K562 (cell line): ENCODE measurements around the gene UBE2N. TPM values are rescaled to one million over a fixed set of nuclear protein-coding genes. Genes with fewer than 3 reads are reported as not detected.

Experiments used
- ATAC-seq: fragments of 200-7000 bp; cut with Tn5 transposase; 3 replicates; pipeline ENCODE4 v1.9.1; 2020; ENCODE audit warnings: moderate library complexity
- BruUV-seq: library from RNA; stranded (reverse); fragments of 400-500 nt; replicated peaks from 2 replicates; lab custom pipeline; 2021; lab: Mats Ljungman, UMichigan
- CTCF ChIA-PET: fragments of 300-600 bp; formaldehyde crosslinking; extraction: SDS; loops from one replicate; lab custom pipeline; 2021; ENCODE audit warnings: low intra/inter-chr PET ratio; lab: Yijun Ruan, JAX
- POLR2A ChIA-PET: fragments of 300-600, 350-650 bp; sonication (Branson Sonifier 250); formaldehyde crosslinking; extraction: SDS; loops from one replicate; lab custom pipeline; 2021; ENCODE audit warnings: antibody characterized with exemption, inconsistent platforms; lab: Yijun Ruan, JAX
- DNase-seq, 4 experiments: peaks; one replicate each; pipeline versions ENCODE4 v3.0.0 to v3.0.0-alpha.2; 2011 to 2018; ENCODE audit warnings: low spot score in 3 of 4, mixed read lengths in 3 of 4; ENCODE audit errors: extremely low read depth in 1 of 4
- FAIRE-seq: peaks from 2 replicates; lab custom pipeline; 2011; peaks lifted over from hg19 to GRCh38; lab: Jason Lieb, UNC
- H2AFZ ChIP-seq: 2 replicates; pipeline ENCODE4 v1.6.0; 2011; ENCODE audit warnings: low read depth, low read length, control low read depth, inconsistent platforms
- H3K27ac ChIP-seq: fragments of 200-600 bp; 3 replicates; pipeline ENCODE4 v1.8.0; 2011; ENCODE audit warnings: low read depth, mild to moderate bottlenecking, control low read depth, inconsistent platforms, low read length, moderate library complexity, mixed read lengths; ENCODE audit errors: extremely low read depth
- H3K27me3 ChIP-seq, 2 experiments: fragments of 300-600 bp in 1 of 2; 2 replicates in 1 of 2; 3 replicates in 1 of 2; pipeline versions ENCODE4 v1.6.0 to v1.8.0; 2011; ENCODE audit warnings: inconsistent platforms in 2 of 2, low read length in 2 of 2, mild to moderate bottlenecking in 1 of 2, mixed read lengths in 1 of 2, moderate library complexity in 1 of 2; ENCODE audit not compliant: control insufficient read depth in 2 of 2, insufficient read depth in 2 of 2
- H3K36me3 ChIP-seq: fragments of 300-600 bp; 3 replicates; pipeline ENCODE4 v1.8.0; 2011; ENCODE audit warnings: mild to moderate bottlenecking, low read length, inconsistent platforms; ENCODE audit not compliant: control insufficient read depth, insufficient read depth
- H3K4me1 ChIP-seq, 2 experiments: fragments of 200-600 bp in 1 of 2; replicated peaks in 1 of 2; 2 replicates in 1 of 2; 3 replicates in 1 of 2; pipeline versions ENCODE4 v1.5.1 to v1.8.0; 2011; ENCODE audit warnings: inconsistent platforms in 2 of 2, low read length in 2 of 2, mild to moderate bottlenecking in 1 of 2, mixed read lengths in 1 of 2, moderate library complexity in 1 of 2; ENCODE audit not compliant: control insufficient read depth in 2 of 2, insufficient read depth in 2 of 2
- H3K4me2 ChIP-seq: 2 replicates; pipeline ENCODE4 v1.6.1; 2011; ENCODE audit warnings: low read length, control low read depth, inconsistent platforms, mixed read lengths; ENCODE audit not compliant: insufficient read depth
- H3K4me3 ChIP-seq: fragments of 200-600 bp; sonication (generic), shearing (Covaris generic); 2 replicates; pipeline ENCODE4 v1.5.1; 2016; ENCODE audit warnings: control low read depth, inconsistent platforms
- H3K79me2 ChIP-seq: fragments of 200-600 bp; 3 replicates; pipeline ENCODE4 v1.8.0; 2011; ENCODE audit warnings: low read length, inconsistent platforms; ENCODE audit not compliant: control insufficient read depth, insufficient read depth
- H3K9ac ChIP-seq, 2 experiments: 2 replicates each; pipeline versions ENCODE4 v1.6.0 to v1.6.1; 2011; ENCODE audit warnings: low read depth in 2 of 2, low read length in 2 of 2, control low read depth in 1 of 2, inconsistent platforms in 1 of 2, mild to moderate bottlenecking in 1 of 2, mixed read lengths in 1 of 2; ENCODE audit not compliant: insufficient read depth in 1 of 2
- H3K9me1 ChIP-seq: one replicate; pipeline ENCODE4 v1.6.0; 2011; ENCODE audit warnings: inconsistent platforms, mild to moderate bottlenecking, low read length, moderate library complexity; ENCODE audit not compliant: control insufficient read depth, insufficient read depth
- H3K9me3 ChIP-seq: replicated peaks from 2 replicates; pipeline ENCODE4 v1.5.1; 2011; ENCODE audit warnings: low read depth, low read length, inconsistent platforms; ENCODE audit not compliant: control insufficient read depth, insufficient read depth
- H4K20me1 ChIP-seq: replicated peaks from 2 replicates; pipeline ENCODE4 v1.6.1; 2011; ENCODE audit warnings: low read length, inconsistent platforms, mixed read lengths; ENCODE audit not compliant: control insufficient read depth, insufficient read depth
- ARID1B ChIP-seq: fragments of 450-650 bp; IDR thresholded peaks from 2 replicates; pipeline ENCODE4 v1.6.1; 2016; ENCODE audit warnings: antibody characterized with exemption, mild to moderate bottlenecking, inconsistent platforms
- CHCHD3 ChIP-seq: fragments of 250-450 bp; sonication (Bioruptor Pico); IDR thresholded peaks from 2 replicates; pipeline ENCODE4 v2.1.2; 2022; ENCODE audit warnings: mild to moderate bottlenecking
- DNMT1 ChIP-seq: fragments of 450-650 bp; IDR thresholded peaks from 2 replicates; pipeline ENCODE4 v1.6.1; 2016; ENCODE audit warnings: antibody characterized with exemption, mild to moderate bottlenecking
- LEF1 ChIP-seq: fragments of 450-650 bp; IDR thresholded peaks from 2 replicates; pipeline ENCODE4 v1.6.1; 2016; ENCODE audit warnings: mild to moderate bottlenecking
- RAD21 ChIP-seq, 2 experiments: fragments of 250-450 bp in 1 of 2; fragments of 450-650 bp in 1 of 2; sonication (Bioruptor Pico) in 1 of 2; formaldehyde crosslinking in 1 of 2; IDR thresholded peaks in 1 of 2; conservative IDR thresholded peaks in 1 of 2; 2 replicates each; pipeline versions ENCODE4 v1.4.0 to v1.8.0; 2020 to 2022; ENCODE audit warnings: mild to moderate bottlenecking in 2 of 2, moderate library complexity in 1 of 2
- REST ChIP-seq, 2 experiments: fragments of 450-650 bp; formaldehyde crosslinking in 1 of 2; IDR thresholded peaks; 2 replicates each; pipeline versions ENCODE4 v1.4.0 to v1.6.1; 2014 to 2020; ENCODE audit warnings: mild to moderate bottlenecking in 2 of 2, borderline replicate concordance in 1 of 2, low read depth in 1 of 2
- SNIP1 ChIP-seq: fragments of 450-650 bp; IDR thresholded peaks from 2 replicates; pipeline ENCODE4 v1.7.1; 2017; ENCODE audit warnings: low read depth, mild to moderate bottlenecking
- STAT6 ChIP-seq: sonication (generic); formaldehyde crosslinking; IDR thresholded peaks from 2 replicates; pipeline ENCODE4 v1.8.1; 2023; ENCODE audit warnings: mild to moderate bottlenecking, missing genetic modification reagents
- TARDBP ChIP-seq: fragments of 450-650 bp; IDR thresholded peaks from 2 replicates; pipeline ENCODE4 v1.6.1; 2016
- TCF7L2 ChIP-seq: fragments of 150-350 bp; IDR thresholded peaks from 2 replicates; pipeline ENCODE4 v1.6.1; 2016; ENCODE audit warnings: low read depth, mild to moderate bottlenecking, low read length, moderate library complexity
- ZBED1 ChIP-seq: IDR thresholded peaks from 2 replicates; pipeline ENCODE4 v1.6.1; 2014
- WGBS: fragments of 100-300 bp; shearing (Covaris generic); methylation state at CpG from one replicate; pipeline ENCODE4 v1.1.6; 2016; ENCODE audit warnings: low coverage, mixed read lengths; ENCODE audit not compliant: insufficient coverage; ENCODE audit errors: missing lambda C conversion rate; 5-methylcytosine and 5-hydroxymethylcytosine counted together
- in situ Hi-C: fragments of 300-500 bp; cut with MboI; formaldehyde crosslinking; loops from 4 replicates; pipeline ENCODE4 v1.15.0; 2018; ENCODE audit warnings: inconsistent platforms, mixed read lengths
- intact Hi-C: fragments of 100-400 bp; cut with micrococcal nuclease; formaldehyde crosslinking; loops from 2 replicates; pipeline ENCODE4 v1.14.2; 2022
- polyA plus RNA-seq, 8 experiments: library from polyadenylated mRNA; depleted of rRNA in 4 of 8; stranded (reverse) in 5 of 8; unstranded in 3 of 8; fragments of >200 nt; fragmentation: Nextera tagmentation in 2 of 8; fragmentation: Illumina TruSeq in 1 of 8; extraction: Ambion mirVana in 2 of 8; extraction: Trizol in 1 of 8; gene quantifications; 2 replicates each; pipeline versions ENCODE4 v1.2.1 to v1.2.3, GENCODE V29; 2011 to 2014; ENCODE audit warnings: inconsistent platforms in 1 of 8, missing spikeins in 1 of 8
- total RNA-seq, 7 experiments: library from RNA; depleted of rRNA in 6 of 7; stranded (reverse); fragments of >200 nt in 6 of 7; fragmentation: Illumina TruSeq in 2 of 7; extraction: Trizol in 2 of 7; gene quantifications; 2 replicates each; pipeline versions ENCODE4 v1.2.1 to v1.2.3, GENCODE V29; 2011 to 2021; ENCODE audit warnings: low replicate concordance in 1 of 7

The UBE2N gene
- total and polyA plus RNA-seq, 9 of the 15 experiments (the other 6 are each of a cell fraction or from before 2014, with no cell fraction given), result 189 to 826 (median 260) TPM

GRCh38 chr12:93376436-93377251 is 65.1 kb downstream of the UBE2N start:
- peak overlapping the region; percentile 97 for H3K4me3 ChIP-seq
- peaks cover 21% of the 10 kb centered on the region for H3K36me3 ChIP-seq
- H2AFZ ChIP-seq, result peak overlapping the region; percentile 90
- FAIRE-seq (peak; percentile 86), DNase-seq (peak in 2 of 4 experiments; percentile 59 to 90), ATAC-seq (peak; percentile 60)
- peak overlapping the region; percentile 85 to 87 for H3K9ac ChIP-seq
- H3K9me3 ChIP-seq, result no peaks in the 10 kb centered on the region
- H3K4me1 ChIP-seq, result peaks cover 17 to 18% of the 10 kb centered on the region in 2 experiments; a peak in 4 of 5 replicates
- no peaks in the 10 kb centered on the region for H3K27me3 ChIP-seq
- BruUV-seq, result no TSS peak
- peaks cover 33% of the 10 kb centered on the region for H4K20me1 ChIP-seq
- peaks cover 89% of the 10 kb centered on the region for H3K79me2 ChIP-seq
- intact Hi-C loops, result loop anchor here (1.0 to 5.0 kb wide), 2 partner anchors 60 to 279 kb away; no protein-coding TSS in a partner anchor
- WGBS, result 4% methylated on average over 10 of the region's 10 CpGs
- H3K27ac ChIP-seq, result peak overlapping the region; percentile 84
- no peaks in the 10 kb centered on the region for H3K9me1 ChIP-seq
- ChIA-PET POLR2A (interaction anchor here (0.6 to 2.1 kb wide), 16 partner anchors 7 to 1232 kb away, joined by 3 to 17 read pairs (median 3); partner anchors contain the start of gene EEA1), CTCF (no interaction called here)
- peak overlapping the region; percentile 100 for H3K4me2 ChIP-seq
- in situ Hi-C loops, result no loop called here
- TF ChIP-seq CHCHD3 (CRISPR knock-in tag) (no peak), TARDBP (no peak), LEF1 (no peak), STAT6 (CRISPR knock-in tag) (no peak), ARID1B (peak; percentile 23; the same call in 1 of the 2 replicates), TCF7L2 (no peak), REST (IDR thresholded peaks at IDR 0.05; ENCODE audit: borderline replicate concordance) (peak; percentile 19; the same call in 1 of the 2 replicates), REST (CRISPR knock-in tag; IDR thresholded peaks at IDR 0.05; ENCODE audit: low read depth) (no peak), SNIP1 (no peak), RAD21 (CRISPR knock-in tag; conservative IDR thresholded peaks at IDR 0.05 in 1 of 2, IDR thresholded peaks at IDR 0.05 in 1 of 2) (peak; percentile 12 to 13; a peak in 1 of 4 replicates), ZBED1 (no peak), DNMT1 (no peak)
